Trophoblast cell (in vitro differentiated cells and primary cell): ENCODE data around the gene CENPA.
"Not testable (repeated sequence)": the region's sequence is repeated elsewhere in the genome, so short reads cannot be mapped to it uniquely, and the experiment has no call there.

Source experiments
- DNase-seq, 2 donors: peaks; one replicate each; pipeline ENCODE4 v3.0.0-alpha.2; 2016
- H2AFZ ChIP-seq: 2 replicates; pipeline ENCODE4 v1.6.1; 2013; ENCODE audit warnings: low read length, moderate library complexity, mild to moderate bottlenecking; ENCODE audit not compliant: insufficient read depth, poor library complexity
- H2AK5ac ChIP-seq: 2 replicates; pipeline ENCODE4 v1.6.1; 2013; ENCODE audit warnings: mild to moderate bottlenecking, low read length
- H2BK120ac ChIP-seq: 2 replicates; pipeline ENCODE4 v1.6.1; 2013; ENCODE audit warnings: low read length, mild to moderate bottlenecking, moderate library complexity; ENCODE audit not compliant: insufficient read depth, poor library complexity
- H2BK12ac ChIP-seq: 2 replicates; pipeline ENCODE4 v1.6.1; 2013; ENCODE audit warnings: mild to moderate bottlenecking, low read length, moderate library complexity
- H2BK5ac ChIP-seq: 2 replicates; pipeline ENCODE4 v1.6.1; 2013; ENCODE audit warnings: low read length, low read depth, moderate library complexity, mild to moderate bottlenecking; ENCODE audit not compliant: poor library complexity
- H3K14ac ChIP-seq: 2 replicates; pipeline ENCODE4 v1.6.1; 2013; ENCODE audit warnings: mild to moderate bottlenecking, low read length
- H3K18ac ChIP-seq: 2 replicates; pipeline ENCODE4 v1.6.1; 2013; ENCODE audit warnings: mild to moderate bottlenecking, low read length
- H3K23ac ChIP-seq: 2 replicates; pipeline ENCODE4 v1.6.1; 2013; ENCODE audit warnings: low read length
- H3K27ac ChIP-seq: 2 replicates; pipeline ENCODE4 v1.5.1; 2013; ENCODE audit warnings: low read depth, mild to moderate bottlenecking, inconsistent platforms, low read length, moderate library complexity
- H3K27me3 ChIP-seq: 2 replicates; pipeline ENCODE4 v1.6.1; 2013; ENCODE audit warnings: inconsistent platforms, mild to moderate bottlenecking, low read length, moderate library complexity; ENCODE audit not compliant: insufficient read depth
- H3K36me3 ChIP-seq, 2 experiments: 1 replicate in 1 of 2; 2 replicates in 1 of 2; pipeline ENCODE4 v1.6.1; 2013; ENCODE audit warnings: low read length in 2 of 2, mild to moderate bottlenecking in 2 of 2, moderate library complexity in 1 of 2; ENCODE audit not compliant: insufficient read depth in 2 of 2, control insufficient read depth in 1 of 2
- H3K4ac ChIP-seq: 2 replicates; pipeline ENCODE4 v1.6.1; 2013; ENCODE audit warnings: low read depth, mild to moderate bottlenecking, low read length, moderate library complexity
- H3K4me1 ChIP-seq, 2 experiments: 1 replicate in 1 of 2; 2 replicates in 1 of 2; pipeline ENCODE4 v1.6.1; 2013; ENCODE audit warnings: low read length in 2 of 2, mild to moderate bottlenecking in 2 of 2, moderate library complexity in 1 of 2; ENCODE audit not compliant: insufficient read depth in 2 of 2, control insufficient read depth in 1 of 2
- H3K4me2 ChIP-seq: 2 replicates; pipeline ENCODE4 v1.6.1; 2013; ENCODE audit warnings: inconsistent platforms, mild to moderate bottlenecking, low read length, moderate library complexity
- H3K4me3 ChIP-seq: 2 replicates; pipeline ENCODE4 v1.5.1; 2013; ENCODE audit warnings: mild to moderate bottlenecking, low read depth, low read length, inconsistent platforms
- H3K79me1 ChIP-seq: one replicate; pipeline ENCODE4 v1.6.1; 2013; ENCODE audit warnings: low read length
- H3K79me2 ChIP-seq: 2 replicates; pipeline ENCODE4 v1.6.1; 2013; ENCODE audit warnings: low read length, mild to moderate bottlenecking; ENCODE audit not compliant: control insufficient read depth, insufficient read depth, poor library complexity
- H3K9ac ChIP-seq: 2 replicates; pipeline ENCODE4 v1.6.1; 2013; ENCODE audit warnings: mild to moderate bottlenecking, low read length
- H3K9me3 ChIP-seq: 2 replicates; pipeline ENCODE4 v1.6.1; 2013; ENCODE audit warnings: low read depth, mild to moderate bottlenecking, control low read depth, inconsistent platforms, low read length; ENCODE audit not compliant: insufficient read depth
- H4K12ac ChIP-seq: 2 replicates; pipeline ENCODE4 v1.6.1; 2013; ENCODE audit warnings: low read depth, mild to moderate bottlenecking, low read length, moderate library complexity
- H4K8ac ChIP-seq: 2 replicates; pipeline ENCODE4 v1.6.1; 2013; ENCODE audit warnings: low read depth, mild to moderate bottlenecking, low read length, moderate library complexity
- H4K91ac ChIP-seq: one replicate; pipeline ENCODE4 v1.6.1; 2013; ENCODE audit warnings: low read depth, mild to moderate bottlenecking, low read length, moderate library complexity
- WGBS: extraction: QIAGEN DNeasy Blood & Tissue Kit; methylation state at CpG from one replicate; pipeline ENCODE4 v1.1.7; 2013; ENCODE audit warnings: missing lambda C conversion rate; ENCODE audit not compliant: insufficient read length, insufficient coverage; ENCODE audit errors: extremely low coverage; 5-methylcytosine and 5-hydroxymethylcytosine counted together

CENPA gene

DNA sequence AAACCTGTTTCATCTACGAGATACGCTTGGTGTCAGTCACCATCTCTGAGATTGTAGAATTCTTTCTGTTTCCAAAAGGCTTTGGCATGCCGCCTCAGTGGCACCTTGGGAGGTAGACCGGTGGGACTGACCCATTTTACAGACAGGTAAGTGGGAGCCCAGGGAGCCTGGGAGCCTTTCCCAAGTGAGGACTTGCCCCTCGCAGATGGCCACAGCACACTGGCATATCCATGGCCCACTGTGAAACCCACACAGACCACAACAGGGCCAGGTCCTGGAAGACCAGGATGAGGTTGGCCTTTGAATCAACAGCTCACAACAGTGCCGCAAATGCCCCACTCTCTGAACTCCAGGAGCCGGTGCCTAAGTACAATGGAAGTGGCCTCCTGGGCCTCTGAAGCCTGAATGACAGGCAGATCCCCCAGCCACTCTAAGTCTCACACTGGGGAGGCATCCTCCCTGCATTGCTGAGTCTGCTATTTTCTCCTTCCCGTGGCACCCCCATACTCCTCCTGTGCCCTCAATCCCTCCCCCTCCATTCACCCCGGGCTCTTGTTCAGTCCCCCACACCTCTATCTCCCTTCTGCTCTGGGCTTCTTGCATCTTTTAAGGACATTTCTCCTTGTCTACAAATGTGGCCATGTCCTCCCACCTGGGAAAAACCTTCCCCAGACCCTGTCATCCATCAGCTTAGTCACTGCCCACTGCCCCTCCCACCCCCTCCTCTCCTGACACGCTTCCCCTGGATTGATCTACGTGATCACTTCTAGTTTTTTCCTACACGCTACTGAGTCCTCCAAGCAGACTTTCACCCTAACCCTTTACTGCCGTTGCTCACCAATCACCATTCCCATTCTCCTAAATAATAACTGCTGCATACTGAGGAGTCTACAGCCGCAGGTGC lies 26.2 kb downstream of the CENPA start:
- H3K79me1 ChIP-seq = no peaks in the 10 kb centered on the region
- no CpG with 5 or more reads among the region's 14 CpGs for WGBS
- no peak overlapping the region for H3K4me2 ChIP-seq
- H2BK12ac ChIP-seq = no peak overlapping the region
- no peak overlapping the region for H2AFZ ChIP-seq
- no peak overlapping the region for H4K12ac ChIP-seq
- H2BK120ac ChIP-seq = no peak overlapping the region
- no peak overlapping the region for H3K9ac ChIP-seq
- no peak overlapping the region for H2AK5ac ChIP-seq
- no peak overlapping the region for H4K91ac ChIP-seq
- H3K27ac ChIP-seq = no peak overlapping the region
- H3K14ac ChIP-seq = no peak overlapping the region
- no peaks in the 10 kb centered on the region for H3K27me3 ChIP-seq
- no peak for DNase-seq
- H3K4me1 ChIP-seq = no peaks in the 10 kb centered on the region
- H3K36me3 ChIP-seq = no peaks in the 10 kb centered on the region
- no peak overlapping the region for H3K4ac ChIP-seq
- H3K9me3 ChIP-seq = peaks cover 3% of the 10 kb centered on the region
- H3K4me3 ChIP-seq = no peak overlapping the region
- no peak overlapping the region for H3K18ac ChIP-seq
- no peak overlapping the region for H4K8ac ChIP-seq
- H3K79me2 ChIP-seq = no peaks in the 10 kb centered on the region
- H2BK5ac ChIP-seq = no peak overlapping the region
- H3K23ac ChIP-seq = no peak overlapping the region

DNA sequence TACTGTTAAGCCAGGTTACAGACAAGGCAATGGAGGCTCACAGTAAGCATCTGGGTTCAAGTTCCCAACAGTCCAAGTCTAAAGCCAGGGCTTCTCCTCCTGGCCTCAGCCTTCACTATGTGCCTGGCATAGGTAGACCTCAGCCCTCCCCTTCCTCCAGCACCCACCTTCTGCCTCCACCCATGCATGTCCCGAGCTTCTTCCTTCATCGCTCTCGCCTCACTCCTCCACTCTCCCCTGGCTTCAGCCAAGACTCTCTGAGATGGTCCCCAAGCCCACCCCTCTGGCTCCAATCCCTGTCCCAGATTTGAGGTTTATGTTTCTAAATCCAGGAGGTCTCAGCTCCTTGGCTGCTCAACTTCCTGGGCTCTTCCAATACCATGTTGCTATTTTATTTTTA lies 26.9 kb downstream of the CENPA start:
- no peak overlapping the region for H3K27ac ChIP-seq
- no peak overlapping the region for H2BK120ac ChIP-seq
- H3K9ac ChIP-seq = no peak overlapping the region
- no peaks in the 10 kb centered on the region for H3K27me3 ChIP-seq
- H3K79me2 ChIP-seq = no peaks in the 10 kb centered on the region
- no peaks in the 10 kb centered on the region for H3K36me3 ChIP-seq
- H2AK5ac ChIP-seq = no peak overlapping the region
- no peak overlapping the region for H3K14ac ChIP-seq
- no peak overlapping the region for H3K4me2 ChIP-seq
- WGBS = no CpG with 5 or more reads among the region's 3 CpGs
- no peak overlapping the region for H3K18ac ChIP-seq
- H3K4me1 ChIP-seq = no peaks in the 10 kb centered on the region
- H4K12ac ChIP-seq = no peak overlapping the region
- H3K79me1 ChIP-seq = no peaks in the 10 kb centered on the region
- no peak overlapping the region for H3K4me3 ChIP-seq
- H3K4ac ChIP-seq = no peak overlapping the region
- H2BK5ac ChIP-seq = no peak overlapping the region
- no peak for DNase-seq
- H2BK12ac ChIP-seq = no peak overlapping the region
- no peak overlapping the region for H2AFZ ChIP-seq
- H3K9me3 ChIP-seq = peaks cover 3% of the 10 kb centered on the region
- no peak overlapping the region for H3K23ac ChIP-seq
- H4K8ac ChIP-seq = no peak overlapping the region
- H4K91ac ChIP-seq = no peak overlapping the region

DNA sequence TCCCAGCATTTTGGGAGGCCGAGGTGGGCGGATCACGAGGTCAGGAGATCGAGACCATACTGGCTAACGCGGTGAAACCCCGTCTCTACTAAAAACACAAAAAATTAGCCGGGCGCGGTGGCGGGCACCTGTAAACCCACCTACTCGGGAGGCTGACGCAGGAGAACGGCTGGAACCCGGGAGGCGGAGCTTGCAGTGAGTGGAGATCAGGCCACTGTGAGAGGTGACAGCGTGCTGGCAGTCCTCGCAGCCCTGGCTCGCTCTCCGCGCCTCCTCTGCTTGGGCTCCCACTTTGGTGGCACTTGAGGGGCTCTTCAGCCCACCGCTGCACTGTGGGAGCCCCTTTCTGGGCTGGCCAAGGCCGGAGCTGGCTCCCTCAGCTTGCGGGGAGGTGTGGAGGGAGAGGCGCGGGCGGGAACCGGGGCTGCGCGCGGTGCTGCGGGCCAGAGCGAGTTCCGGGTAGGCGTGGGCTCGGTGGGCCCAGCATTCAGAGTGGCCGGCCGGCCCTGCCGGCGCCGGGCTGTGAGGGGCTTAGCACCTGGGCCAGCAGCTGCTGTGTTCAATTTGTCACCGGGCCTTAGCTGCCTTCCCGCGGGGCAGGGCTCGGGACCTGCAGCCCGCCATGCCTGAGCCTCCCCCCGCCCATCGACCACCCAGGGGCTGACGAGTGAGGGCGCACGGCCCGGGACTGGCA lies 28.4 kb downstream of the CENPA start:
- not testable (repeated sequence) for H3K4me3 ChIP-seq, H3K9me3 ChIP-seq, H3K23ac ChIP-seq, H4K91ac ChIP-seq, H3K79me2 ChIP-seq, H3K36me3 ChIP-seq, H3K27me3 ChIP-seq, H3K27ac ChIP-seq, H4K12ac ChIP-seq, H3K4me2 ChIP-seq, H3K4me1 ChIP-seq, H3K9ac ChIP-seq, H2BK5ac ChIP-seq, H3K14ac ChIP-seq, H2BK120ac ChIP-seq, H2AK5ac ChIP-seq, H3K79me1 ChIP-seq, H2AFZ ChIP-seq, H3K4ac ChIP-seq, H2BK12ac ChIP-seq, H4K8ac ChIP-seq, H3K18ac ChIP-seq, DNase-seq
- no CpG with 5 or more reads among the region's 52 CpGs for WGBS

DNA sequence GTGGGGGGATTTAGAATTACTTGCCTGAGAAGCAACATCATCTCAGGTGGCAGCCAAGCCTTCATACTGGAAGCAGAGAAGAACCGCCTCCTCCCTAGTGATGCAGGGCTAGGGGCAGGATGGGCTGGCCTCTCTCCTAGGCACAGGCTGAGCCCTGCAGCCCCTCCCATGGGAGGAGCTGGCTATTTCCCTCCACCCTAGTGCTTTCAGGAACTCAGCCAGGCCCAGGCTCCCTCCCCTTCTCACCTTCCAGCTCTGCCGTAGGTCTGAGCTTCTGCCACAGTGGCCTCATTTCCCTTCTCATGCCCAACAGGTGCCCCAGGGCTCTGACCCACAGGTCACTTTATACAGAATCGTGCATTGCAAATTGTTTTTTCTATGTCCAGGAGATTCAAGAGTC lies 31.0 kb downstream of the CENPA start:
- Histone ChIP-seq H2BK5ac (no peak overlapping the region), H4K91ac (no peak overlapping the region), H3K4ac (no peak overlapping the region), H3K18ac (no peak overlapping the region), H3K79me2 (no peaks in the 10 kb centered on the region), H3K27me3 (no peaks in the 10 kb centered on the region), H4K12ac (no peak overlapping the region), H3K9me3 (peaks cover 3% of the 10 kb centered on the region), H3K14ac (no peak overlapping the region), H3K9ac (no peak overlapping the region), H2AFZ (no peak overlapping the region), H3K36me3 (no peaks in the 10 kb centered on the region), H3K27ac (no peak overlapping the region), H3K79me1 (no peaks in the 10 kb centered on the region), H3K4me2 (no peak overlapping the region), H3K4me3 (no peak overlapping the region), H2BK12ac (no peak overlapping the region), H2BK120ac (no peak overlapping the region), H2AK5ac (no peak overlapping the region), H3K4me1 (no peaks in the 10 kb centered on the region), H4K8ac (no peak overlapping the region), H3K23ac (no peak overlapping the region)
- no CpG with 5 or more reads among the region's 3 CpGs for WGBS
- peak; percentile 39 to 46 for DNase-seq
